Stimulated activated naive CD4-positive, alpha-beta T cell treated with Interleukin-2 at 50 U/mL for 16 hours (primary cell): ENCODE data around the gene RGS6.

ENCODE experiments used
- DNase-seq: peaks from one replicate; lab custom pipeline; 2025; lab: John Stamatoyannopoulos, UW

The RGS6 gene

DNA sequence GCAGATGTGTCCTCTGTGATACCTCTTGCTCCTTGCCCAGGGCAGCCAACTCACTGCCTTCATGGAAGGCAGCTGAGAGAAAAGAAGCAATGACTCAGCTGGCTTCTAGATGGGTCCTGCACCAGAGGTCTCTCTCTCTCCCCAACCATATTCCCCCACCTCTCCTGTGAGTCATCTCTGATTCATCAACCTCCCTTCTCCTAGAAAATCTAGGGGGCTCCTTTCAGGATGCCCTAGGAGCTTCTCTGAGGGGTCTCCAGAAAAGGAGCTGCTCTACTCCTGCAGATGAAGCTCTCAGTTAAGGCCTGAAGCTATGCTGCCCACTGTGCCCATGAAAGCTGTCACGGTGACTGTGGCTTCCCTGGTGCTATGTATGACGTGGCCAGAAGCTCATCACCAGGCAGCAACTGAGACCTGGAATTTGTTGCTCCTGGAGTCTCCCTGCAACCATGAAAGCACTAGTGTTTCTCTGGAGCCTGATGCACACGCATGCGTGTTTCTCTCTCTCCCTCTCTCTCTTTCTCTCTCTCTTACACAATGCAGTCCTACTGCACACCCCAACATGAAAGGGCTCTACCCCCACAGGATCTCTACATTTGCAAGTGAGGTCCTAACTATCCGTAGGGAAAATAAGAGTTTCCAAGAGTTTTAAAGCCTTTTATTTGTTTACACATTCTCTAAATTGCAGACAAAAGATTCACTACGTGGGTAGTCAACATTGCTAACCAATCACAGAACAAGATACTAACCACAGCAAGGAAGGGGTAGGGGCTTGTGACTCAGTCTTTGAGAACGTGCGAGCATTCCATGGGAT is 676.4 kb downstream of the RGS6 start:
- no peak for DNase-seq

DNA sequence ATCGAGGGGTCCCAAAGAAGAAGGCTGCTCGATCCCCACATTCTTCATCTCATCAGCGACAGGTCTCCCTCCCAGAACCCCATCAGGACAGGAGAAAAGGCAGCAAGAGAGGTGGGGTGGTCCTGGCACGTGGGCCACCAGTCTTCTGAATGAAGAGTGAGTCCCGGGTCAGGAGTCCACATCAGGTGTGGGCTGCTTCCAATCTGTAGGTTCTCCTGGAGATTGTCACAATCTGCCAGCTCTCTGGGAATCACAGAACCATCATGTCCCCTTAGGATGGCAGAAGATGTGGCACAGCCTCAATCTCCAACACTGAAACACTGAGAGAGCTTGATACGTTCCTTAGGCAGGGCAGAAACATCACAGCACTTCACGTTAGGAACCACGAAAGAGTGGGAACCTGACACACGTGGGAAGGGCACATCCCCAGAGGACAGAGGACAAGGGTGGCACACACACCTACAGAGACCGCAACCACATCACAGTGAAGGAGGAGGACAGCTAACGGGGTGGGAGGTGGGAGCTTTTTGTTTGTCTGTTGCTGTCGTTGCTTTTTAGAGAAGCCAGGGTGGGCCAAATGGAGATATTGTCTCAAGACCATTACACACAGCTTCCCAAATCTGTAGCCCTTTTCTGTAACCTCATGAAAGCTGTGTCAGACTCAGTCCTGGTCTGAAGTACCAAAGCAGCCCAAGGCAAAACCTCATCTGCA is 677.1 kb downstream of the RGS6 start:
- DNase-seq = no peak

DNA sequence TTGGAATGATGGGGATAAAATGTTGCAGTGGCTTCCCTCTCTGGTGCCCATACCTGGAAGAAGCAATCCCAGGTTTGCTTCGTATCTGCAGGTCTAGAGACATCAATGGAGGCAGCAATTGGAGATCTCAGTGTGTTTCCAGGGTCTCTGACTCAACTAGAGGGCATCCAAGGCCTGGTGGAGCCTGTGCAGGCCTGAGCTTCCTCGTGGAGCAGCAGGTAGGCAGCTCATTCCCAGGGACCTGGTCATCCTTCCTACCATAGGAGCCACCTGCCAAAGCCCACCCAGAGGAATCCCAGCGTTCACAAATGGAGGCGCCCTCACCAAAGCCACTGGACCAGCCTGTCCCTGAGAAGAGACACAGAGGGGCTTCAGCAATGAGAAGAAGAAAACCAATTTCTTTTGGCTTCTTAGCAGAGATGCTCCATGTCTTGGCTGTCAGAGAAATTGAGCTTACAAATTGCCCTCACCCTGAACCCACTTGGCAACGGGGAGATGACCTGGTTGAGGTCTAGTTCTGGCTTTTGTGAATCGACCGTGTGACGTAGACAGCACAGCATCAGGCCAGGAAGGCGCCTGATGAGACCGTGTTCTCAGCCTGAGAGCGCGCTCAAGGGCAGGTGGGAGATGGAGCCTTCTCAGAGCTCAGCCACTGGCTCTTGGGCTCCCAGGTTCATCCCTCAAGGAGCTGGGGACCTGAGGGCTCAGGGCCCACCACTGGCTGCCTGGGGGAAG is 678.0 kb downstream of the RGS6 start:
- DNase-seq = no peak

- no peak for DNase-seq
Measured at GRCh38 chr14:72610831-72611200, 678.6 kb downstream of the RGS6 start.

DNA sequence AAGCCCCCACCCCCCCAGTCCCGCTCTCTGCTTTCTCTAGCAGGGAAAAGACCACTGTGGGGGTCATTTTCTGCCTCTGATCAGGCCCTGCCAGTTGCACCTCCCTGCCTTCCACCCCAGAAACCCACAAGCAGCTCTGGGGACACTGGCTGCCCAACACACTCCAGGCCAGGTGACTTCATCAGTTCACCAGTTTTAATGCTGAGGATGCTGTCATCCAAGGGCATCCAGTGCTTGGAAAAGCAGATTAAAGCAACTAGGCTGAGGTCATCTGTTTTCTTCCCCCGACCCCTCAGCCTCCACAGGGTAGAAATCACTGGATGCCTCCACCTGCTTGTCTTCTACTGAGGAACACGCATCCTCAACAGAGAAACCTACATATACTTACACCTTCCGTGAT is 679.3 kb downstream of the RGS6 start:
- DNase-seq = no peak

DNA sequence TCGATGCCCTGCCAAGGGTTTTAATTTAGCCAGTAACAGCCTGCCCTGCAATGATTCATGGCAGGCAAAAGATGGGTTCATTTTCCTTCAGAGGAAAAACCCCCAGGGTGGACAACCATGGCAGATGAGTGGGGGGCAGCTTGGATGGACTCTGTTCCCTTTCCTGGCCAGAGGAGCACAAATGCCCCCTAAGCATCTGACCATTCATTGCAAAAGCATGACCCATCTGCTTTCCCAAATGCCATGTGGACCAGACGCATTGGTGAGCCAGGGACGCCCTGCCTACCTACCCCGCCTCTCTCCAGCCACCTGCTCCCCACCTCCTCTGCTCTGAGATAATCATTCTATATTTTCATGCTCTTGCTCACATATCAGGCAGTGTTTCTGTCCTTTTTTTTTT is 679.8 kb downstream of the RGS6 start:
- no peak for DNase-seq

GRCh38 chr14:72613231-72613974 is 681.2 kb downstream of the RGS6 start:
- no peak for DNase-seq

DNA sequence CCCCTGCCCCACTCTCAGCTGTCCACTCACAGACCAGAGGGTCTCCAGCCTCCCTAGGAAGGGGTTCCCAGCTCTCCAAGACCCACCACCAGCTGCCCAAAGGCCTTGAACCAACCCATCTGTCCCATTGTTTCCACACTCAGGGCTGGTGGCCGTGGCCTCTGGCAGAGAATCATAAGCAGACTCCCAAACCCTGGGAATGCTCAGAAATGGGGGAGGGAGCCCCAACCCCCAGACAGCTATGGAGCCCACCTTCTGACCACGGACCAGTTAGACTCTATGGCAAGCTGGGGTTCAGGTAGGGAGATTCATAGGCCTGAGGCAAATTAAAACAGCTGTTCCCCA is 681.7 kb downstream of the RGS6 start:
- DNase-seq = no peak

- DNase-seq = no peak
Measured at GRCh38 chr14:72614365-72614764, 682.1 kb downstream of the RGS6 start.

DNA sequence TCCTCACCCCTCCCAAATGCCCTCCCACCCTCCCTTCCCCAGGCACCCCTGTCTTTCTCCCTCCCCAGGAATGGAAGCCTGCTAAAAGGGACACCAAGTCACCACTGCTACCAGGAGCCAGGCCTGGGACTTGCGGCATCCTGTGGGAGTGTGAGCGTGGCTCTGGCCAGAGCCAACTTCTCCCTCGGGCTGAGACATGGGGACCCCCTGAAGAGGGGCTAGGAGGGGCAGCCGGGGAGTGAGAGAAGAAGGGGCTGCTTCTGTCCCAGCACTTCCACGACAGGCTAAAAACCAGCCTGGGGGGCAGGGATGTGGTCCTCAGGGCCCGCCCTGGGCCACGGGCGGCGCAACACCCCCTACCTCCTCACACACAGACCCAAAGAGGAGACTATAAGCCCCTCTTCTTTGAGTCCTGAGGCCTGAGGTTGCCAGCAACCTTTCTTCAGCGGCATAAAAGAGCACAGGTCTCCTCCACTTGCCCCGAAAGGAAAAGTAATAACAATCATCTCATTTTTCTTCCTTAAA is 682.7 kb downstream of the RGS6 start:
- no peak for DNase-seq

DNA sequence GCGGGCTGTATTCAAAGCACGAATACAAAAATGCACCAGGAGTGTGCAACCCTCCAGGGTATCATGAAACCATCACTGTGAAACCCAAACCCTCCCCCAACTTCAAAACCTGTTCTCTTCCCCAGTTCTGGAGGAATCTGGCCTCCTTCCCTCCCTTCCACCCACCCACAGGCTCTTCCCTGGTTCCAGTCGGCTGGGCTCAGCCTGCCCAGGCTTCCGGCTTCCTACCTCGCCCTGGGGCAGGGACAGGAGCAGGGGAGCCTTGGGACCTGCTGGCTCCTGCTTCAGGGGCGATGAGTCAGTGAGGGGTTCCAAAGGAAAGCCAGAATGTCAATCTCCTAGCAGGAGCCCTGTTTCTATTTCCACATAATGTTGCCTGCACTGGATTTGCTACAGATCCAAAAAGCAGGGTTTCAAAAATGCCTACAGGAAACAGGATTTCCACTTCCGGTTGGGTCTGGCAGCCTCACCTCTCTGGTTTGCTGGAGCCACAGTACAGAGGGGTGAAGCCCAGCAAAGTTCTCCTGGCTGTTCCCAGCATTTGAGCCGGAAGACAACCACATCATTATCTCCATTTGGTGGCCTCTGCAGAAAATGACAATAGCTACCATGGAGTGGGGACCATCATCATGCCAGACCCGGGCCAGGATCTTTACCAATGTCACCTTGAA is 683.4 kb downstream of the RGS6 start:
- DNase-seq = no peak
